Activated CD4-positive, alpha-beta T cell treated with anti-CD3 and anti-CD28 coated beads, Interleukin-2, amount 50 U/mL, for 48 hours (primary cell): ENCODE measurements around the gene PLS3.
"Not testable (repeated sequence)": the region's sequence is repeated elsewhere in the genome, so short reads cannot be mapped to it uniquely, and the experiment has no call there.

Experiments
- DNase-seq, 2 experiments: peaks; one replicate each; pipeline ENCODE4 v3.0.0-alpha.2; 2020

The PLS3 gene

GRCh38 chrX:115616943-115617563 is 56.1 kb downstream of the PLS3 start:
- peak in 1 of 2 experiments; percentile 0 for DNase-seq

GRCh38 chrX:115622534-115622933 is 61.6 kb downstream of the PLS3 start:
- no peak for DNase-seq

GRCh38 chrX:115624916-115625315 is 63.9 kb downstream of the PLS3 start:
- DNase-seq: no peak

GRCh38 chrX:115625572-115626301 is 64.8 kb downstream of the PLS3 start:
- DNase-seq: no peak

DNA sequence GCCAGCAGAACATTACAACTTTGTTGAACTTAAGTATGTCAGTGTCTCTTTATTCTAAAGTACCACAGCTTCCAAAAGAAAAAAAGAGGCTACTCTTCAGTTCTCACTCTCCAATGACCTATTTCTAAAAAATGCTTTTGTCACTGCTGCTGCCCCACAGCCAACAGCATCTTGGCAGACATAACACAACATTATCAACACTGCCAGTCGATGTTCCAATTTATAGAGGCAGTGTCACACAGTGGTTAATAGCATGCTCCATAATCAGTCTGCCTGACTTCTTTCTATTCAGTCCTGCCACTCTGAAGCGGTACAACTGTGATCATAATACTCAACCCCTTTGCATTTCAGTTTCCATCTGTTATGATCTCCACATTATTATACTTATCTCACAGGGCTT is 69.2 kb downstream of the PLS3 start:
- no peak for DNase-seq

- no peak for DNase-seq
These were observed 71.5 kb downstream of the PLS3 start for GRCh38 chrX:115632455-115632854.

GRCh38 chrX:115633397-115633796 is 72.4 kb downstream of the PLS3 start:
- not testable (repeated sequence) for DNase-seq

GRCh38 chrX:115639334-115639880 is 78.4 kb downstream of the PLS3 start:
- DNase-seq: no peak

GRCh38 chrX:115642311-115642710 is 81.3 kb downstream of the PLS3 start:
- DNase-seq: no peak

DNA sequence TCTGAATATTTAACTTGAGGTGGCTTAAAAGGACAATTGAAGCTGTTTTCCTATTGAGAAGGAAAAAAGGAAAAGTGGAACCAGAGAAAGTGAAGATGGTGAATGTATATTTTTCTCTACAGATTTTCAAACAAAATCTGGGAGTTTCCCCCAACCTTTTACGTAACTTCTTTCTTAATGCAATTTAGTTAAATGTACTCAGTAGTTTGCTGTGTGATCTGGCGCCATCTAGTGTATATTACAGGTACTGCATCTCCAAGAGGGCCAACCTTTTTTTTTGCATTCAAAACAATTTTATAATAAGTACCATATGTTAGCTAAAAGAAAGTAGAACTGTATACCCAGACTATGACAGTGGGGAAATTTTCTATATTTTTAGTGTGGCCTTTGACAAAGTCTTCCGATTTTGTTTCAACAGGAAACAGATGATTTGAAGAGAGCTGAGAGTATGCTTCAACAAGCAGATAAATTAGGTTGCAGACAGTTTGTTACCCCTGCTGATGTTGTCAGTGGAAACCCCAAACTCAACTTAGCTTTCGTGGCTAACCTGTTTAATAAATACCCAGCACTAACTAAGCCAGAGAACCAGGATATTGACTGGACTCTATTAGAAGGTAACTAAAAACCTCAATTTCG is 82.0 kb downstream of the PLS3 start:
- DNase-seq: peak; percentile 9 to 17

DNA sequence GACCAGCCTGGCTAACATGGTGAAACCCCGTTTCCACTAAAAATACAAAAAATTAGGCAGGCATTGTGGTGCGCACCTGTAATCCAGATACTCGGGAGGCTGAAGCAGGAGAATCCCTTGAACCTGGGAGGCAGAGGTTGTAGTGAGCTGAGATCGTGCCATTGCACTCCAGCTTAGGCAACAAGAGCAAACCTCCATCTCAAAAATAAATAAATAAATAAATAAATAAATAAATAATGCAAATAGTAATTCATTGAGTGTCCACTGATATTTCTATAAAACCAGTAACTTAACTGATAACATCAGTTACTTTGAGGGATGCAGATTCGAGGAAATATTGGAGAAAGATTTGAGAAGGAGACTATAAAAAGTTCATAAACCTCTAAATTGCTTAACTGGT is 83.4 kb downstream of the PLS3 start:
- DNase-seq: not testable (repeated sequence)

DNA sequence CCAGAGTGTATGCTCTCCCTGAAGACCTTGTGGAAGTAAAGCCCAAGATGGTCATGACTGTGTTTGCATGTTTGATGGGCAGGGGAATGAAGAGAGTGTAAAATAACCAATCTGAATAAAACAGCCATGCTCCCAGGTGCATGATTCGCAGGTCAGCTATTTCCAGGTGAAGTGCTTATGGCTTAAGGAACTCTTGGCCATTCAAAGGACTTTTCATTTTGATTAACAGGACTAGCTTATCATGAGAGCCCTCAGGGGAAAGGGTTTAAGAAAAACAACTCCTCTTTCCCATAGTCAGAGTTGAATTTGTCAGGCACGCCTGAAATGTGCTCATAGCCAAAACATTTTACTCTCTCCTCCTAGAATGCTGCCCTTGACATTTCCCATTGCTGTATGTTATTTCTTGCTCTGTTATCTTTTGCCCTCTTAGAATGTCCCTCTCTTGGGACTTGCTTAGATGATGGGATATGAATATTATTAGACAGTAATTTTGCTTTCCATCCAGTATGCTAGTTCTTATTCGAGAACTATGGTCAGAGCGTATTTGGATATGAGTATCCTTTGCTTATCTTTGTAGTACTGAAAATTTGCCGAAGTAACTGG is 88.6 kb downstream of the PLS3 start:
- DNase-seq: no peak

DNA sequence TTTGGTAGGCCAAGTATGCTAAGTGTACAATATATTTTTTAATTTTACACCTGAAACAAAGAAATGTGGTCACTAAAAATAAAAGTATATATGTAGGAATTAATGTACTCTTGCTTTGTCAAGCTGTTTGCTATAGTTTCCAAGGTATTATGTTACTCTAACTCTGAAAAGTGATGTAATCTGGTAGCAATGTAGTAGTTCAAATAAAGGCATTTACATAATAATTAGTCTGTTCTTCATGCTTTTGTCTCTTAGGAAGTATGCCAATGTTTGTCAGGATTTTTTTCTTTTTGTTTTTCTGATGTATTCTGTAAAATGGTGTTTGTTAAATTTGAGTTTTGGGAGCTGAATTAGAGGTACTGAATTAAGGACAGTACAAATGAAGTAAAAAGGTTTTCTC is 89.5 kb downstream of the PLS3 start:
- no peak for DNase-seq

GRCh38 chrX:115650916-115651315 is 89.9 kb downstream of the PLS3 start:
- peak; percentile 2 to 7 for DNase-seq

DNA sequence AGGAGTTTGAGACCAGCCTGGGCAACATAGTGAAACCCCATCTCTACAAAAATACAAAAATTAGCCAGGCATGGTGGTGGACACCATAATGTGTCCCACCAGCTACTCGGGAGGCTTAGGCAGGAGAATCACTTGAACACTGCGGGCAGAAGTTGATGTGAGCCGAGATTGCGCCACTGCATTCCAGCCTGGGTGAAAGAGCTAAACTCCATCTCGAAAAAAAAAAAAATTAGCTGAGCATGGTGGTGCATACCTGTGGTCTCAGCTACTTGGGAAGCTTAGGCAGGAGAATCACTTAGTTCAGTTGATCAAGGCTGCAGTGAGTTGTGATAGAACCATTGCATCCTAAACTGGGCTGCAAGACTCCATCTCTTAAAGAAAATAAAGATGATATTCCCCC is 91.2 kb downstream of the PLS3 start:
- DNase-seq: no peak

GRCh38 chrX:115665122-115665521 is 104.1 kb downstream of the PLS3 start:
- DNase-seq: no peak

- no peak for DNase-seq
These were observed 118.5 kb downstream of the PLS3 start for GRCh38 chrX:115679460-115679859.

DNA sequence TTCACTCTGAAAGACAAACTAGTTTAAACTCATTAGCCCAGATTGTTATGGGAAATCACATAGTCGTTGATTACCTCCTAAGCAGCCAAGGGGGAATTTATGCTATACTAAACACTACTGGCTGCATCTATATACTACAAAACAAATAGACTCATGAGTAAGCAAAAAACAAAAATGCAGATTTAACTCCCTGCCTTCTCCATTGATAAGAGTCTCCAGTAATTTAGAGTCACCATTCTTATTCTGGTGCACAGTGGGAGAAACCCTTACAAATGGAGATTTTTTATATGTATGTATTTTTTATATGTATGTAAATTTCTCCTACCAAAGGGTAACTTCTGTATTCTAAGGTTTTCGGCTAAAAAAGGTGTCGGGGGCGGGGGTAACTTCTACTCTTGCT is 126.6 kb downstream of the PLS3 start:
- no peak for DNase-seq

GRCh38 chrX:115689931-115690330 is 129.0 kb downstream of the PLS3 start:
- no peak for DNase-seq

- DNase-seq: peak; percentile 21 to 31
These were observed 129.7 kb downstream of the PLS3 start for GRCh38 chrX:115690511-115691216.

DNA sequence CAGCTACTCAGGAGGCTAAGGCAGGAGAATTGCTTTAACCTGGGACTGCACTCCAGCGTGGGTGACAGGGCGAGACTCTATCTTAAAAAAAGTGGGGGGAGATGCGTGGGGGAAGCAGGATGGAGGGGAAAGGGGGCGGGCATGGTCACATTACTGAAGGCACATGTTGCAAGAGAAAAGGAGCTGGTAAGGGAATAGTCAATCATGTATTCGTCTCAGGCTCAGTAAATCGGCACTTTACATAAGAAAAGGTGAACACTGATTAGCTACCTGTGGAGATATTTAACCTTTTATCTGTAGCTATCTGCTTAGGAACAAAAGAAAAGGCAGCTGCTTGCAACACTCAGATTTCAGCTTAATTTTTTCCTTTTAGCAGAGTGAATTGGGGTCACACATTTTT is 132.5 kb downstream of the PLS3 start:
- DNase-seq: no peak

- DNase-seq: no peak
These were observed 133.1 kb downstream of the PLS3 start for GRCh38 chrX:115694028-115694427.

GRCh38 chrX:115696039-115696438 is 135.1 kb downstream of the PLS3 start:
- DNase-seq: no peak
